ENCODE data around the gene JMJD6. TPM values are rescaled to one million over a fixed set of nuclear protein-coding genes. Genes with fewer than 3 reads are reported as not detected.

The JMJD6 gene
- total RNA-seq, 2 donors from 2014 or later: 32.4 to 36.1 TPM

- peak; percentile 10 for TF ChIP-seq CTCF (IDR thresholded peaks at IDR 0.05)
- peak; percentile 71 for ATAC-seq (ENCODE audit: insufficient number of reproducible peaks, low FRiP score, low read depth)
- DNase-seq (ENCODE audit: low spot score): peak; percentile 88
- Histone ChIP-seq H3K9me3 (no peaks in the 10 kb centered on the region), H3K36me3 (peaks cover 11% of the 10 kb centered on the region), H3K4me1 (ENCODE audit: control insufficient read depth in 1 of 2, low read depth in 2 of 2) (peaks cover 18 to 46% of the 10 kb centered on the region in 2 donors), H3K27ac (peak overlapping the region; percentile 95 to 98), H3K4me3 (peak overlapping the region; percentile 74), H3K27me3 (replicated peaks; ENCODE audit: insufficient read depth) (no peaks in the 10 kb centered on the region)
These were observed 17.1 kb downstream of the JMJD6 start for GRCh38 chr17:76709077-76709950.

GRCh38 chr17:76707985-76708807 is 18.2 kb downstream of the JMJD6 start:
- ATAC-seq (ENCODE audit: insufficient number of reproducible peaks, low FRiP score, low read depth): no peak
- no peak for DNase-seq (ENCODE audit: low spot score)
- H3K27ac ChIP-seq: peak overlapping the region; percentile 95 to 98
- H3K9me3 ChIP-seq: no peaks in the 10 kb centered on the region
- no peaks in the 10 kb centered on the region for H3K36me3 ChIP-seq
- peaks cover 18 to 51% of the 10 kb centered on the region in 2 donors for H3K4me1 ChIP-seq (ENCODE audit: control insufficient read depth in 1 of 2, low read depth in 2 of 2)
- H3K4me3 ChIP-seq: peak overlapping the region; percentile 74
- no peaks in the 10 kb centered on the region for H3K27me3 ChIP-seq (replicated peaks; ENCODE audit: insufficient read depth)
- TF ChIP-seq CTCF (IDR thresholded peaks at IDR 0.05): no peak

- H3K4me3 ChIP-seq: no peak overlapping the region
- no peaks in the 10 kb centered on the region for H3K36me3 ChIP-seq
- no peaks in the 10 kb centered on the region for H3K9me3 ChIP-seq
- H3K27ac ChIP-seq: peak overlapping the region; percentile 31 to 98
- no peak for TF ChIP-seq CTCF (IDR thresholded peaks at IDR 0.05)
- ATAC-seq (ENCODE audit: insufficient number of reproducible peaks, low FRiP score, low read depth): no peak
- H3K4me1 ChIP-seq (ENCODE audit: control insufficient read depth in 1 of 2, low read depth in 2 of 2): peaks cover 18 to 52% of the 10 kb centered on the region in 2 donors
- no peak for DNase-seq (ENCODE audit: low spot score)
- no peaks in the 10 kb centered on the region for H3K27me3 ChIP-seq (replicated peaks; ENCODE audit: insufficient read depth)
These were observed 19.6 kb downstream of the JMJD6 start for GRCh38 chr17:76706817-76707216.

GRCh38 chr17:76704805-76705204 is 21.6 kb downstream of the JMJD6 start:
- TF ChIP-seq CTCF (IDR thresholded peaks at IDR 0.05): no peak
- DNase-seq (ENCODE audit: low spot score): no peak
- H3K9me3 ChIP-seq: no peaks in the 10 kb centered on the region
- H3K4me1 ChIP-seq (ENCODE audit: control insufficient read depth in 1 of 2, low read depth in 2 of 2): peaks cover 22 to 63% of the 10 kb centered on the region in 2 donors
- no peak for ATAC-seq (ENCODE audit: insufficient number of reproducible peaks, low FRiP score, low read depth)
- H3K27me3 ChIP-seq (replicated peaks; ENCODE audit: insufficient read depth): no peaks in the 10 kb centered on the region
- no peaks in the 10 kb centered on the region for H3K36me3 ChIP-seq
- H3K4me3 ChIP-seq: no peak overlapping the region
- peak overlapping the region in 1 of 2 donors; percentile 2 for H3K27ac ChIP-seq

Measured in thoracic aorta (tissue), 2 donors.